H9 (cell line): Measurements from ENCODE around the gene ADAMTS13. TPM values are rescaled to one million over a fixed set of nuclear protein-coding genes. Genes with fewer than 3 reads are reported as not detected.

Experiments used
- DNase-seq: peaks from one replicate; pipeline ENCODE4 v3.0.0-alpha.2; 2017
- H2AFZ ChIP-seq: one replicate; pipeline ENCODE4 v1.6.1; 2013; ENCODE audit warnings: mild to moderate bottlenecking, low read length, control low read depth, moderate library complexity
- H2AK5ac ChIP-seq: 2 replicates; pipeline ENCODE4 v1.6.1; 2013; ENCODE audit warnings: low read length, control low read depth, mixed read lengths; ENCODE audit not compliant: insufficient read length
- H2BK120ac ChIP-seq: one replicate; pipeline ENCODE4 v1.6.1; 2013; ENCODE audit warnings: low read depth, mild to moderate bottlenecking, low read length, control low read depth, inconsistent platforms; ENCODE audit not compliant: poor library complexity, severe bottlenecking
- H2BK12ac ChIP-seq: 2 replicates; pipeline ENCODE4 v1.6.1; 2013; ENCODE audit warnings: low read length, control low read depth, mixed read lengths, low read depth; ENCODE audit not compliant: insufficient read length
- H2BK15ac ChIP-seq: 2 replicates; pipeline ENCODE4 v1.6.1; 2013; ENCODE audit warnings: low read depth, low read length, control low read depth
- H2BK20ac ChIP-seq: one replicate; pipeline ENCODE4 v1.6.1; 2013; ENCODE audit warnings: low read depth, mild to moderate bottlenecking, low read length, control low read depth, inconsistent platforms; ENCODE audit not compliant: poor library complexity, severe bottlenecking
- H2BK5ac ChIP-seq: 2 replicates; pipeline ENCODE4 v1.6.1; 2013; ENCODE audit warnings: low read length, control low read depth, mixed read lengths; ENCODE audit not compliant: insufficient read length
- H3K14ac ChIP-seq: 2 replicates; pipeline ENCODE4 v1.6.1; 2013; ENCODE audit warnings: low read length, control low read depth; ENCODE audit not compliant: insufficient read depth
- H3K18ac ChIP-seq: 2 replicates; pipeline ENCODE4 v1.6.1; 2013; ENCODE audit warnings: low read depth, mild to moderate bottlenecking, mixed read lengths, low read length, control low read depth; ENCODE audit not compliant: insufficient read length
- H3K23ac ChIP-seq: 2 replicates; pipeline ENCODE4 v1.6.1; 2013; ENCODE audit warnings: low read length, control low read depth, mixed read lengths, low read depth; ENCODE audit not compliant: insufficient read length
- H3K23me2 ChIP-seq: 2 replicates; pipeline ENCODE4 v1.6.1; 2013; ENCODE audit warnings: low read depth, mild to moderate bottlenecking, mixed read lengths, low read length, control low read depth; ENCODE audit not compliant: insufficient read length, poor library complexity, severe bottlenecking
- H3K27ac ChIP-seq: 2 replicates; pipeline ENCODE4 v1.5.1; 2013; ENCODE audit warnings: low read length, control low read depth, mixed read lengths, low read depth; ENCODE audit not compliant: insufficient read length
- H3K27me3 ChIP-seq: 2 replicates; pipeline ENCODE4 v1.6.1; 2013; ENCODE audit warnings: low read length, control low read depth, inconsistent platforms; ENCODE audit not compliant: insufficient read depth
- H3K4ac ChIP-seq: 2 replicates; pipeline ENCODE4 v1.6.1; 2013; ENCODE audit warnings: low read depth, mild to moderate bottlenecking, control low read depth, inconsistent platforms, low read length, moderate library complexity
- H3K4me1 ChIP-seq: 2 replicates; pipeline ENCODE4 v1.6.1; 2013; ENCODE audit warnings: low read length, control low read depth, inconsistent platforms; ENCODE audit not compliant: insufficient read depth
- H3K4me2 ChIP-seq: 2 replicates; pipeline ENCODE4 v1.6.1; 2013; ENCODE audit warnings: low read length, control low read depth, mixed read lengths; ENCODE audit not compliant: insufficient read length, insufficient read depth
- H3K56ac ChIP-seq: 2 replicates; pipeline ENCODE4 v1.6.1; 2013; ENCODE audit warnings: low read depth, mild to moderate bottlenecking, mixed read lengths, low read length, control low read depth; ENCODE audit not compliant: insufficient read length
- H3K79me1 ChIP-seq: 2 replicates; pipeline ENCODE4 v1.6.1; 2013; ENCODE audit warnings: low read depth, mild to moderate bottlenecking, moderate library complexity, low read length, control low read depth, inconsistent platforms; ENCODE audit not compliant: insufficient read depth, poor library complexity, severe bottlenecking
- H3K79me2 ChIP-seq: 2 replicates; pipeline ENCODE4 v1.6.1; 2013; ENCODE audit warnings: low read length, control low read depth, inconsistent platforms; ENCODE audit not compliant: insufficient read depth
- H3K9ac ChIP-seq: 2 replicates; pipeline ENCODE4 v1.6.1; 2013; ENCODE audit warnings: low read length, control low read depth, mixed read lengths; ENCODE audit not compliant: insufficient read length; ENCODE audit errors: extremely low read depth
- H3K9me3 ChIP-seq: one replicate; pipeline ENCODE4 v1.6.1; 2013; ENCODE audit warnings: low read depth, low read length, inconsistent platforms; ENCODE audit not compliant: control insufficient read depth
- H3T11ph ChIP-seq: one replicate; pipeline ENCODE4 v1.6.1; 2013; ENCODE audit warnings: mild to moderate bottlenecking, low read length, control low read depth, inconsistent platforms
- H4K20me1 ChIP-seq: one replicate; pipeline ENCODE4 v1.6.1; 2013; ENCODE audit not compliant: control insufficient read depth, insufficient read length, insufficient read depth
- H4K5ac ChIP-seq: 2 replicates; pipeline ENCODE4 v1.6.1; 2013; ENCODE audit warnings: low read depth, mild to moderate bottlenecking, mixed read lengths, low read length, control low read depth; ENCODE audit not compliant: insufficient read length
- H4K8ac ChIP-seq: replicated peaks from 2 replicates; pipeline ENCODE4 v1.6.1; 2013; ENCODE audit warnings: low read length, control low read depth, mixed read lengths, low read depth; ENCODE audit not compliant: insufficient read length
- H4K91ac ChIP-seq: 2 replicates; pipeline ENCODE4 v1.6.1; 2013; ENCODE audit warnings: low read depth, mild to moderate bottlenecking, moderate library complexity, mixed read lengths, low read length, control low read depth; ENCODE audit not compliant: insufficient read length
- H3K27ac Mint-ChIP-seq, 3 experiments: 2 replicates in 2 of 3; 3 replicates in 1 of 3; pipeline ENCODE4 v1.8.0; 2020 to 2021; ENCODE audit warnings: mixed read lengths in 3 of 3, mild to moderate bottlenecking in 1 of 3, moderate library complexity in 1 of 3
- H3K27me3 Mint-ChIP-seq: 2 replicates; pipeline ENCODE4 v1.8.0; 2021; ENCODE audit warnings: low read depth, mild to moderate bottlenecking, moderate library complexity, mixed read lengths
- H3K36me3 Mint-ChIP-seq, 3 experiments: 2 replicates in 2 of 3; 3 replicates in 1 of 3; pipeline ENCODE4 v1.8.0; 2020 to 2021; ENCODE audit warnings: low read depth in 3 of 3, mixed read lengths in 3 of 3; ENCODE audit not compliant: insufficient read depth in 1 of 3
- H3K4me1 Mint-ChIP-seq, 2 experiments: 2 replicates each; pipeline ENCODE4 v1.8.0; 2020; ENCODE audit warnings: mixed read lengths in 2 of 2
- H3K4me3 Mint-ChIP-seq, 2 experiments: 2 replicates in 1 of 2; 3 replicates in 1 of 2; pipeline ENCODE4 v1.8.0; 2020 to 2021; ENCODE audit warnings: mild to moderate bottlenecking in 2 of 2, mixed read lengths in 2 of 2, moderate library complexity in 1 of 2
- H3K9me3 Mint-ChIP-seq, 2 experiments: 2 replicates in 1 of 2; 3 replicates in 1 of 2; pipeline ENCODE4 v1.8.0; 2020; ENCODE audit warnings: mild to moderate bottlenecking in 2 of 2, mixed read lengths in 2 of 2, moderate library complexity in 1 of 2
- CTCF ChIP-seq: fragments of 200-600 bp; sonication (generic); conservative IDR thresholded peaks from 3 replicates; pipeline ENCODE4 v1.8.0; 2021; ENCODE audit warnings: antibody characterized with exemption, mild to moderate bottlenecking
- WGBS: extraction: QIAGEN DNeasy Blood & Tissue Kit; methylation state at CpG from one replicate; pipeline ENCODE4 v1.1.7; 2013; ENCODE audit warnings: missing lambda C conversion rate, low lambda C conversion rate, mixed read lengths; ENCODE audit not compliant: insufficient read length; ENCODE audit errors: extremely low coverage; 5-methylcytosine and 5-hydroxymethylcytosine counted together
- total RNA-seq: library from RNA; stranded (reverse); gene quantifications from 2 replicates; pipeline ENCODE4 v1.2.1, GENCODE V29; 2021

ADAMTS13 gene
- total RNA-seq, 1 experiment from 2014 or later, result 8.8 TPM

GRCh38 chr9:133495327-133496293, 73.4 kb downstream of the ADAMTS13 start:
- Histone ChIP-seq H2AK5ac (no peak overlapping the region), H2BK5ac (no peak overlapping the region), H2BK20ac (no peak overlapping the region), H3K9ac (no peak overlapping the region), H2BK15ac (no peak overlapping the region), H3K18ac (no peak overlapping the region), H4K20me1 (no peaks in the 10 kb centered on the region), H2AFZ (no peak overlapping the region), H2BK12ac (no peak overlapping the region), H4K5ac (no peak overlapping the region), H4K8ac (no peak overlapping the region), H3K23me2 (no peaks in the 10 kb centered on the region), H3K56ac (no peak overlapping the region), H3K27ac (no peak overlapping the region), H3K27me3 (no peaks in the 10 kb centered on the region), H3K9me3 (no peaks in the 10 kb centered on the region), H3K4ac (no peak overlapping the region), H3K14ac (no peak overlapping the region), H3T11ph (no peak overlapping the region), H2BK120ac (no peak overlapping the region), H3K79me2 (no peaks in the 10 kb centered on the region), H4K91ac (no peak overlapping the region), H3K23ac (no peak overlapping the region), H3K4me2 (no peak overlapping the region), H3K4me1 (no peaks in the 10 kb centered on the region), H3K79me1 (no peaks in the 10 kb centered on the region)
- Mint-ChIP-seq H3K36me3 (no peaks in the 10 kb centered on the region), H3K27ac (no peak overlapping the region), H3K4me1 (no peaks in the 10 kb centered on the region), H3K4me3 (no peak overlapping the region), H3K9me3 (0 out of 5 replicates have a peak, but pooled peaks cover 0 to 2% of the 10 kb centered on the region in 2 experiments), H3K27me3 (peaks cover 12% of the 10 kb centered on the region)
- no peak for DNase-seq
- 100% methylated on average over 4 of the region's 24 CpGs for WGBS
- TF ChIP-seq CTCF, result no peak
